GM15510 (cell line): ENCODE measurements around the gene CES3.

Source experiments
- POLR2A ChIP-seq: IDR thresholded peaks from 3 replicates; pipeline ENCODE4 v1.6.1; 2011; ENCODE audit warnings: borderline replicate concordance; ENCODE audit not compliant: insufficient read length; ENCODE audit errors: extremely low read depth

The CES3 gene

GRCh38 chr16:67017810-67018488 is 56.9 kb downstream of the CES3 start:
- TF ChIP-seq POLR2A: no peak

GRCh38 chr16:67019171-67019570 is 58.1 kb downstream of the CES3 start:
- TF ChIP-seq POLR2A: no peak

GRCh38 chr16:67021321-67021720 is 60.3 kb downstream of the CES3 start:
- TF ChIP-seq POLR2A: no peak

GRCh38 chr16:67022531-67023214 is 61.6 kb downstream of the CES3 start:
- TF ChIP-seq POLR2A: no peak

GRCh38 chr16:67023689-67024088 is 62.6 kb downstream of the CES3 start:
- TF ChIP-seq POLR2A: no peak
